Right lobe of liver (tissue), 4 donors: ENCODE measurements around the gene GPI.

ENCODE experiments used
- POLR2A ChIP-seq: fragments of 450-650 bp; IDR thresholded peaks from one replicate; pipeline ENCODE4 v1.6.1; 2017; ENCODE audit warnings: antibody characterized with exemption, mild to moderate bottlenecking
- TF ChIP-seq, protein P1 (sequence below), 4 donors: fragments of 200-600 bp in 3 of 4; fragments of 450-650 bp in 1 of 4; IDR thresholded peaks; one replicate each; pipeline versions ENCODE4 v1.5.1 to v1.8.0; 2016 to 2022; ENCODE audit warnings: antibody characterized with exemption in 4 of 4, mild to moderate bottlenecking in 2 of 4
- donor health status: DM: no; HTN: no; CAD: no.
- donor health status: DM: no; HTN: no; CAD: no.
- donor health status: DM: no; HTN: yes; CAD: no.

DNA sequence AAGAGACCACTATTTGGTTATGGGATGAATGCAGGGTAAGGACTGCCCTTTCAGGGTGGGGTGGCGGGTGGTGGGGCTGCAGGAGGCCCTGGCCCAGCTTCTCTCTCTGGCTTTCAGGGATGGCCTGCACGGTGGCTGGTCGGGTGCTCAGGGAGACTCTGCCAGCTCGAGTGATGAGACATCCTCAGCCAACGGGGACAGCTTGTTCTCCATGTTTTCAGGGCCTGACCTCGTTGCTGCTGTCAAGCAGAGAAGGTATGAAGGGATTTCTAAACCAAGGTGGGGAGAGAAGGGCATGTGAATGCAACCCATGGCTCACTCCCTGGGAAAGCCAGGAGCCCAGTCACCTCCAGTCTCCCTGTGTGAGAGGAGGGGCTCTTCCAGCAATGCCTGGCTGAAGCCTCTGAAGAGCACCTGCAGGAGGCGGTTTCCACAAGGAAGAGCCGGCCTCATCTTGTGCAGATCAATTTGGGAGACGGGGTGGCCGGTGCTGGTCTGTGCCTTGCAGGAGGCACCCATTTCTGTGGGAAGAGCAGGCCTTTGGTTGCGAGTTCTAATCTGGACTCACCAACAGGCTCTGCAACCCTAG, 16.0 kb upstream of the GPI start:
- no peak for TF ChIP-seq POLR2A
- TF ChIP-seq, protein P1, sequence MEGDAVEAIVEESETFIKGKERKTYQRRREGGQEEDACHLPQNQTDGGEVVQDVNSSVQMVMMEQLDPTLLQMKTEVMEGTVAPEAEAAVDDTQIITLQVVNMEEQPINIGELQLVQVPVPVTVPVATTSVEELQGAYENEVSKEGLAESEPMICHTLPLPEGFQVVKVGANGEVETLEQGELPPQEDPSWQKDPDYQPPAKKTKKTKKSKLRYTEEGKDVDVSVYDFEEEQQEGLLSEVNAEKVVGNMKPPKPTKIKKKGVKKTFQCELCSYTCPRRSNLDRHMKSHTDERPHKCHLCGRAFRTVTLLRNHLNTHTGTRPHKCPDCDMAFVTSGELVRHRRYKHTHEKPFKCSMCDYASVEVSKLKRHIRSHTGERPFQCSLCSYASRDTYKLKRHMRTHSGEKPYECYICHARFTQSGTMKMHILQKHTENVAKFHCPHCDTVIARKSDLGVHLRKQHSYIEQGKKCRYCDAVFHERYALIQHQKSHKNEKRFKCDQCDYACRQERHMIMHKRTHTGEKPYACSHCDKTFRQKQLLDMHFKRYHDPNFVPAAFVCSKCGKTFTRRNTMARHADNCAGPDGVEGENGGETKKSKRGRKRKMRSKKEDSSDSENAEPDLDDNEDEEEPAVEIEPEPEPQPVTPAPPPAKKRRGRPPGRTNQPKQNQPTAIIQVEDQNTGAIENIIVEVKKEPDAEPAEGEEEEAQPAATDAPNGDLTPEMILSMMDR (IDR thresholded peaks at IDR 0.05) = no peak
